Spleen (tissue), 11 donors: ENCODE results near the gene PDF. TPM values are rescaled to one million over a fixed set of nuclear protein-coding genes. Genes with fewer than 3 reads are reported as not detected.
"Not testable (repeated sequence)": the region's sequence is repeated elsewhere in the genome, so short reads cannot be mapped to it uniquely, and the experiment has no call there.

Experiments used
- DNase-seq: peaks from one replicate; pipeline ENCODE4 v3.0.0-alpha.2; 2020
- H3K27ac ChIP-seq, 8 donors: fragments of 200-600 bp; sonication (generic) in 7 of 8; 1 replicate in 4 of 8; 2 replicates in 4 of 8; pipeline versions ENCODE4 v1.5.0 to v1.8.0; 2016 to 2021; ENCODE audit warnings: inconsistent platforms in 4 of 8, mild to moderate bottlenecking in 4 of 8, moderate library complexity in 1 of 8
- H3K27me3 ChIP-seq, 7 donors: fragments of 200-600 bp; sonication (generic) in 6 of 7; replicated peaks in 1 of 7; 1 replicate in 4 of 7; 2 replicates in 3 of 7; pipeline versions ENCODE4 v1.5.0 to v1.8.0; 2016 to 2021; ENCODE audit warnings: inconsistent platforms in 3 of 7, mild to moderate bottlenecking in 1 of 7
- H3K36me3 ChIP-seq, 6 donors: fragments of 200-600 bp; sonication (generic) in 5 of 6; 1 replicate in 4 of 6; 2 replicates in 2 of 6; pipeline versions ENCODE4 v1.5.0 to v1.8.0; 2016 to 2021; ENCODE audit warnings: inconsistent platforms in 2 of 6
- H3K4me1 ChIP-seq, 6 donors: fragments of 200-600 bp; sonication (generic) in 5 of 6; 1 replicate in 3 of 6; 2 replicates in 3 of 6; pipeline versions ENCODE4 v1.5.0 to v1.8.0; 2016 to 2021; ENCODE audit warnings: inconsistent platforms in 3 of 6
- H3K4me3 ChIP-seq, 8 donors: fragments of 200-600 bp; sonication (generic) in 7 of 8; 1 replicate in 4 of 8; 2 replicates in 4 of 8; pipeline versions ENCODE4 v1.5.0 to v1.8.0; 2016 to 2021; ENCODE audit warnings: inconsistent platforms in 4 of 8, mild to moderate bottlenecking in 4 of 8, moderate library complexity in 2 of 8
- H3K9me3 ChIP-seq, 8 donors: fragments of 200-600 bp; sonication (generic) in 7 of 8; 1 replicate in 4 of 8; 2 replicates in 4 of 8; pipeline versions ENCODE4 v1.5.0 to v1.8.0; 2016 to 2021; ENCODE audit warnings: inconsistent platforms in 4 of 8
- POLR2A ChIP-seq, 3 donors: fragments of 450-650 bp; IDR thresholded peaks; one replicate each; pipeline ENCODE4 v1.5.1; 2017; ENCODE audit warnings: antibody characterized with exemption in 3 of 3, mild to moderate bottlenecking in 1 of 3
- POLR2AphosphoS5 ChIP-seq, 3 donors: sonication (generic); formaldehyde crosslinking; IDR thresholded peaks; one replicate each; pipeline ENCODE4 v1.5.1; 2017; ENCODE audit warnings: antibody characterized with exemption in 3 of 3
- WGBS, 5 donors: extraction: QIAGEN DNeasy Blood & Tissue Kit in 3 of 5; methylation state at CpG; one replicate each; pipeline versions ENCODE4 v1.1.5 to v1.1.7; 2013 to 2018; 5-methylcytosine and 5-hydroxymethylcytosine counted together
- intact Hi-C: fragments of 100-400 bp; cut with DNase I; formaldehyde crosslinking; loops from one replicate; pipeline ENCODE4 v1.15.0; 2023; ENCODE audit warnings: low total_unique reads
- polyA plus RNA-seq, 3 donors: library from polyadenylated mRNA; stranded (reverse); fragments of 200-250 nt; gene quantifications; one replicate each; pipeline ENCODE4 v1.2.1, GENCODE V29; 2013
- total RNA-seq, 7 donors: library from RNA; depleted of rRNA in 3 of 7; stranded (reverse); fragments of >200 nt in 3 of 7; fragmentation: NEBNext Ultra II Directional in 4 of 7; extraction: Animal tissue kit (Norgen Biotek cat#: 25700) in 4 of 7; gene quantifications; one replicate each; pipeline versions ENCODE4 v1.1.0 to v1.2.1, GENCODE V29; 2016 to 2021
- TF ChIP-seq, protein P1 (sequence below), 11 experiments: fragments of 200-600 bp in 7 of 11; fragments of 450-650 bp in 4 of 11; sonication (generic) in 4 of 11; IDR thresholded peaks in 8 of 11; conservative IDR thresholded peaks in 3 of 11; 1 replicate in 7 of 11; 2 replicates in 4 of 11; pipeline versions ENCODE4 v1.4.0 to v1.8.0; 2016 to 2021; ENCODE audit warnings: antibody characterized with exemption in 11 of 11, inconsistent platforms in 4 of 11, mild to moderate bottlenecking in 1 of 11
- donor health status: healthy with polysubstance abuse.
- donor health status: DM: no; HTN: no; CAD: no; lungs with moderate emphysema.
- donor health status: DM: no; HTN: no; CAD: no.
- donor health status: Bipolar disorder and iron deficiency.
- donor health status: healthy.
- donor health status: DM: no; HTN: no; CAD: no.
- donor health status: DM: yes; HTN: yes; CAD: no.

Gene PDF
- total and polyA plus RNA-seq, 10 donors, result 2.4 to 18.5 (median 7.6) TPM

DNA sequence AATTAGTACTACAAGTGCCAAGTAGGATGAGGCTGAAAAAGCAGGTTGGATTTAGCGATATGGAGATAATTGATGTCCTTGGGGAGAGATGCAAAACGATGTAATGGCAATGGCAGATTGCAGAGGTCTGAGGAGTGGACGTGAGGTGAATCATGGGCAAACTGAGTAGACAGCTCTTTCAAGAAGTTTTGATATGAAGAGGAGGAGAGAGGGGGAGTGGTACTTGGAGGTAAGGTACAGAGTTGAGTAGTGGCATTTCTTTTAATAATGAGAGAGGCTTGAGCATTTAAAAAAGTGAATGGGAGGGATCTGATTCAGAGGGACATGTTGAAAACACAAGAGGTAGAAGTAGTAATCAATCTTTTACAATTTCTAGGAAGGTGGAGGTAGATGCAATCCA, 37.0 kb downstream of the PDF start:
- Histone ChIP-seq H3K9me3 (no peaks in the 10 kb centered on the region), H3K4me1 (peaks cover 0 to 7% (median under 1%) of the 10 kb centered on the region in 6 donors), H3K27ac (no peak overlapping the region), H3K4me3 (no peak overlapping the region), H3K27me3 (no peaks in the 10 kb centered on the region), H3K36me3 (peaks cover 0 to 54% (median 0%) of the 10 kb centered on the region in 6 donors)
- TF ChIP-seq, protein P1, sequence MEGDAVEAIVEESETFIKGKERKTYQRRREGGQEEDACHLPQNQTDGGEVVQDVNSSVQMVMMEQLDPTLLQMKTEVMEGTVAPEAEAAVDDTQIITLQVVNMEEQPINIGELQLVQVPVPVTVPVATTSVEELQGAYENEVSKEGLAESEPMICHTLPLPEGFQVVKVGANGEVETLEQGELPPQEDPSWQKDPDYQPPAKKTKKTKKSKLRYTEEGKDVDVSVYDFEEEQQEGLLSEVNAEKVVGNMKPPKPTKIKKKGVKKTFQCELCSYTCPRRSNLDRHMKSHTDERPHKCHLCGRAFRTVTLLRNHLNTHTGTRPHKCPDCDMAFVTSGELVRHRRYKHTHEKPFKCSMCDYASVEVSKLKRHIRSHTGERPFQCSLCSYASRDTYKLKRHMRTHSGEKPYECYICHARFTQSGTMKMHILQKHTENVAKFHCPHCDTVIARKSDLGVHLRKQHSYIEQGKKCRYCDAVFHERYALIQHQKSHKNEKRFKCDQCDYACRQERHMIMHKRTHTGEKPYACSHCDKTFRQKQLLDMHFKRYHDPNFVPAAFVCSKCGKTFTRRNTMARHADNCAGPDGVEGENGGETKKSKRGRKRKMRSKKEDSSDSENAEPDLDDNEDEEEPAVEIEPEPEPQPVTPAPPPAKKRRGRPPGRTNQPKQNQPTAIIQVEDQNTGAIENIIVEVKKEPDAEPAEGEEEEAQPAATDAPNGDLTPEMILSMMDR (IDR thresholded peaks at IDR 0.05 in 8 of 11, conservative IDR thresholded peaks at IDR 0.05 in 3 of 11), result no peak
- TF ChIP-seq POLR2A (IDR thresholded peaks at IDR 0.05) (no peak), POLR2AphosphoS5 (IDR thresholded peaks at IDR 0.05) (no peak)
- intact Hi-C loops, result no loop called here
- no peak for DNase-seq
- WGBS, 5 donors, result 65 to 85% (median 81%) methylated on average over 3 of the region's 3 CpGs

DNA sequence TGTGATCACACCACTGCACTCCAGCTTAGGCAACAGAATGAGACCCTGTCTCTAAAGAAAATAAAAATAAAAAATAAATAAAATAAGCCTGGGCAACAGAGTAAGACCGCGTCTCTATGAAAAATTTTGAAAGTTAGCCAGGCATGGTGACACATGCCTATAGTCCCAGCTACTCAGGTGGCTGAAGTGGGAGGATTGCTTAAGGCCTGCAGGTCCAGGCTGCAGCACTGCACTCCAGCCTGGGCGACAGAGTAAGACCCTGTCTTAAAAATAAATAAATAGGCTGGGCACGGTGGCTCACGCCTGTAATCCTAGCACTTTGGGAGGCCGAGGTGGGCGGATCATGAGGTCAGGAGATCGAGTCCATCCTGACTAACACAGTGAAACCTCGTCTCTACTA, 38.7 kb downstream of the PDF start:
- WGBS, 5 donors, result 87 to 96% (median 95%) methylated on average over 9 of the region's 9 CpGs
- DNase-seq, H3K27ac ChIP-seq, H3K27me3 ChIP-seq, H3K4me3 ChIP-seq, intact Hi-C loops, H3K9me3 ChIP-seq: not testable (repeated sequence)
- peaks cover 0 to 48% (median 0%) of the 10 kb centered on the region in 6 donors for H3K36me3 ChIP-seq
- peaks cover 0 to 10% (median 9%) of the 10 kb centered on the region in 6 donors for H3K4me1 ChIP-seq

DNA sequence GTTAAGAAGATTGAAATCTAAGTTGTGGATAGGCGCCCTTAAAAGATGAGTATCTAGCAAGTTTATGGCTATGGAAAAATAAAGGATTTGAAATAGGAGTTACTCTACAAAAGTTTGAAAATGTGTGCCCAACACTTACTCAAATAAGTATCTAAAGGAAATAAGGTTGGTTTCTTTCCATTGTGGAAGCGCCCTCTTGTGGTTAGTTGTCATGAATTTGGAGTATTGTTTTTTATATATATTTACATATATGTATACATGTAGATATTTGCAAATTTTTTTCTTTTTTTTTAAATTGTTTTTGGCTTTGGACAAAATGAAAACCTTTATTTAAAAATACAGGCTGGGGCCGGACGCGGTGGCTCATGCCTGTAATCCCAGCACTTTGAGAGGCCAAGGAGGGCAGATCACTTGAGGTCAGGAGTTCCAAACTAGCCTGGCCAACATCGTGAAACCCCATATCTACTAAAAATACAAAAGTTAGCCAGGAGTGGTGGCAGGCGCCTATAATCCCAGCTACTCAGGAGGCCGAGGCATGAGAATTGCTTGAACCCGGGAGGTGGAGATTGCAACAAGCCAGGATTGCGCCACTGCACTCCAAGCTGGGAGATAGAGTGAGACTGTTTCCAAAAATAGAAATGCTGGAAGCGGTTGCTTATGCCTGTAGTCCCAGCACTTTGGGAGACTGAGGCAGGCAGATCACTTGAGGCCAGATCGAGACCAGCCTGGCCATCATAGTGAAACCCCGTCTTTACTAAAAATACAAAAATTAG, 43.3 kb downstream of the PDF start:
- intact Hi-C loops, result no loop called here

DNA sequence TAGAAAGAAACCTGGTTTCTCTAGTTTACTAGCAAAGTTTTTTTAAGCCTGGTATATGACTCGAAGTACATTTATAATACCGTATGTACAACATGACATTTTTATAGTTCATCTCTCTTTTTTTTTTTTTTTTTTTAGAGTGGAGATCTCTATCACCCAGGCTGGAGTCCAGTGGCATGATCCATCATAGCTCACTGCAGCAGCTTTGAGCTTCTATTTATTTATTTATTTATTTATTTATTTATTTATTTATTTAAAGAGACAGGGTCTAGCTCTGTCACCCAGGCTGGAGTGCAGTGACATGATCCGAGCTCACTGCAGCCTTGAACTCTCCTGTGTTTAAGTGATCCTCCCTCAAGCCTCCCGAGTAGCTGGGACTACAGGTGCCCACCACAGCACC, 45.1 kb downstream of the PDF start:
- Histone ChIP-seq H3K9me3 (no peaks in the 10 kb centered on the region), H3K36me3 (peaks cover 0 to 50% (median 13%) of the 10 kb centered on the region in 6 donors), H3K4me3 (no peak overlapping the region), H3K27ac (no peak overlapping the region), H3K27me3 (no peaks in the 10 kb centered on the region), H3K4me1 (peaks cover 0 to 16% (median 11%) of the 10 kb centered on the region in 6 donors)
- WGBS, 5 donors, result 86 to 94% (median 91%) methylated on average over 4 of the region's 4 CpGs
- no peak for TF ChIP-seq POLR2A (IDR thresholded peaks at IDR 0.05)
- TF ChIP-seq, protein P1 (IDR thresholded peaks at IDR 0.05 in 8 of 11, conservative IDR thresholded peaks at IDR 0.05 in 3 of 11), result no peak
- TF ChIP-seq POLR2AphosphoS5 (IDR thresholded peaks at IDR 0.05), result no peak
- intact Hi-C loops, result no loop called here
- DNase-seq, result no peak

More for the DNA sequence above, 43.3 kb downstream of the PDF start:
- Histone ChIP-seq H3K9me3 (no peaks in the 10 kb centered on the region), H3K27ac (no peak overlapping the region), H3K4me3 (no peak overlapping the region), H3K27me3 (no peaks in the 10 kb centered on the region), H3K36me3 (peaks cover 0 to 64% (median 13%) of the 10 kb centered on the region in 6 donors), H3K4me1 (peaks cover 0 to 16% (median 11%) of the 10 kb centered on the region in 6 donors)
- WGBS, 5 donors, result 65 to 74% (median 66%) methylated on average over 13 of the region's 13 CpGs
- TF ChIP-seq POLR2A (IDR thresholded peaks at IDR 0.05), result no peak
- no peak for TF ChIP-seq POLR2AphosphoS5 (IDR thresholded peaks at IDR 0.05)
- TF ChIP-seq, protein P1 (IDR thresholded peaks at IDR 0.05 in 8 of 11, conservative IDR thresholded peaks at IDR 0.05 in 3 of 11), result peak; percentile 31 to 74 (median 57)
- DNase-seq, result no peak
